K562 (cell line): ENCODE measurements around the gene LILRB3. TPM values are rescaled to one million over a fixed set of nuclear protein-coding genes. Genes with fewer than 3 reads are reported as not detected.

ENCODE experiments used
- BDP1 ChIP-seq: IDR thresholded peaks from 3 replicates; pipeline ENCODE4 v1.6.1; 2011; ENCODE audit not compliant: insufficient read length, insufficient read depth
- CC2D1A ChIP-seq: fragments of 450-650 bp; IDR thresholded peaks from 2 replicates; pipeline ENCODE4 v1.6.1; 2017; ENCODE audit warnings: mild to moderate bottlenecking
- E2F5 ChIP-seq: sonication (generic); formaldehyde crosslinking; IDR thresholded peaks from 2 replicates; pipeline ENCODE4 v1.8.0; 2022; ENCODE audit warnings: mild to moderate bottlenecking, missing genetic modification reagents
- GATAD2B ChIP-seq: fragments of 450-650 bp; IDR thresholded peaks from 2 replicates; pipeline ENCODE4 v1.6.1; 2017; ENCODE audit warnings: mild to moderate bottlenecking, borderline replicate concordance
- HEY1 ChIP-seq: fragments of 250-450 bp; sonication (Bioruptor Pico); IDR thresholded peaks from 2 replicates; pipeline ENCODE4 v1.5.0; 2020; ENCODE audit warnings: mild to moderate bottlenecking, moderate library complexity, borderline replicate concordance
- HNRNPL ChIP-seq: fragments of 200-400 bp; formaldehyde crosslinking; IDR thresholded peaks from 2 replicates; pipeline ENCODE4 v1.6.1; 2017; ENCODE audit warnings: low read depth, mild to moderate bottlenecking, low read length
- HOXB6 ChIP-seq: fragments of 250-450 bp; sonication (Bioruptor Pico); IDR thresholded peaks from 2 replicates; pipeline ENCODE4 v1.5.1; 2022; ENCODE audit warnings: mild to moderate bottlenecking, borderline replicate concordance
- MAFF ChIP-seq: IDR thresholded peaks from 2 replicates; pipeline ENCODE4 v1.6.1; 2012; ENCODE audit warnings: low read length, improper control_type of control experiment
- MEIS2 ChIP-seq: fragments of 450-650 bp; IDR thresholded peaks from 2 replicates; pipeline ENCODE4 v1.6.1; 2014; ENCODE audit warnings: mild to moderate bottlenecking; ENCODE audit not compliant: partially characterized antibody
- NR2C1 ChIP-seq, 2 experiments: fragments of 450-650 bp; IDR thresholded peaks; 2 replicates each; pipeline ENCODE4 v1.6.1; 2017; ENCODE audit warnings: mild to moderate bottlenecking in 2 of 2, antibody characterized with exemption in 1 of 2, inconsistent platforms in 1 of 2, missing compliant biosample characterization in 1 of 2, missing genetic modification characterization in 1 of 2
- NR2C2 ChIP-seq, 2 experiments: fragments of 200-800 bp in 1 of 2; sonication (Bioruptor generic) in 1 of 2; sonication (generic) in 1 of 2; formaldehyde crosslinking in 1 of 2; IDR thresholded peaks; 2 replicates each; pipeline versions ENCODE4 v1.6.1 to v1.8.0; 2016 to 2022; ENCODE audit warnings: mild to moderate bottlenecking in 1 of 2, missing compliant biosample characterization in 1 of 2, missing genetic modification characterization in 1 of 2, missing genetic modification reagents in 1 of 2
- POLR2H ChIP-seq: IDR thresholded peaks from 2 replicates; pipeline ENCODE4 v1.6.1; 2016; ENCODE audit warnings: missing genetic modification characterization, low read depth, mild to moderate bottlenecking, control low read depth, missing compliant biosample characterization, moderate library complexity
- POLR3G ChIP-seq: IDR thresholded peaks from 2 replicates; pipeline ENCODE4 v1.6.1; 2011; ENCODE audit not compliant: insufficient read length, insufficient replicate concordance; ENCODE audit errors: extremely low read depth
- RAD21 ChIP-seq, 2 experiments: fragments of 250-450 bp in 1 of 2; fragments of 450-650 bp in 1 of 2; sonication (Bioruptor Pico) in 1 of 2; formaldehyde crosslinking in 1 of 2; IDR thresholded peaks in 1 of 2; conservative IDR thresholded peaks in 1 of 2; 2 replicates each; pipeline versions ENCODE4 v1.4.0 to v1.8.0; 2020 to 2022; ENCODE audit warnings: mild to moderate bottlenecking in 2 of 2, moderate library complexity in 1 of 2
- RBFOX2 ChIP-seq: fragments of 200-400 bp; formaldehyde crosslinking; IDR thresholded peaks from 2 replicates; pipeline ENCODE4 v1.6.1; 2017; ENCODE audit warnings: low read depth, mild to moderate bottlenecking, low read length, moderate library complexity
- SIRT6 ChIP-seq: IDR thresholded peaks from one replicate; pipeline ENCODE4 v1.6.1; 2012; ENCODE audit warnings: low read depth, mild to moderate bottlenecking, control low read depth, inconsistent platforms, low read length, moderate library complexity
- SMAD4 ChIP-seq: fragments of 250-450 bp; sonication (Bioruptor Pico); conservative IDR thresholded peaks from 2 replicates; pipeline ENCODE4 v1.8.0; 2021; ENCODE audit warnings: inconsistent platforms, mild to moderate bottlenecking, moderate library complexity
- SMC3 ChIP-seq: conservative IDR thresholded peaks from 2 replicates; pipeline ENCODE4 v1.6.1; 2011; ENCODE audit warnings: low read depth, low read length, improper control_type of control experiment; ENCODE audit not compliant: insufficient read depth
- SNRNP70 ChIP-seq: fragments of 200-400 bp; formaldehyde crosslinking; optimal IDR thresholded peaks from 2 replicates; pipeline ENCODE3; 2017; ENCODE audit warnings: low read depth, low read length
- SREBF1 ChIP-seq: fragments of 150-350 bp; IDR thresholded peaks from 2 replicates; pipeline ENCODE4 v1.6.1; 2014; ENCODE audit warnings: antibody characterized with exemption, low read depth, low read length, borderline replicate concordance
- THRB ChIP-seq: fragments of 450-650 bp; formaldehyde crosslinking; conservative IDR thresholded peaks from 2 replicates; pipeline ENCODE4 v1.4.0; 2022; ENCODE audit warnings: mild to moderate bottlenecking, missing genetic modification characterization
- ZBED1 ChIP-seq: IDR thresholded peaks from 2 replicates; pipeline ENCODE4 v1.6.1; 2014
- ZNF146 ChIP-seq: IDR thresholded peaks from one replicate; pipeline ENCODE4 v1.6.1; 2018; ENCODE audit warnings: missing compliant biosample characterization; ENCODE audit not compliant: unreplicated experiment
- ZNF197 ChIP-seq: fragments of 200-800 bp; sonication (Bioruptor generic); IDR thresholded peaks from 2 replicates; pipeline ENCODE4 v1.6.1; 2016; ENCODE audit warnings: low read depth, missing genetic modification characterization, missing compliant biosample characterization
- ZNF24 ChIP-seq: fragments of 450-650 bp; IDR thresholded peaks from 2 replicates; pipeline ENCODE4 v1.6.1; 2016
- ZNF354B ChIP-seq: fragments of 250-450 bp; sonication (Bioruptor Pico); IDR thresholded peaks from 2 replicates; pipeline ENCODE4 v1.4.0; 2020
- ZNF551 ChIP-seq: fragments of 250-450 bp; sonication (Bioruptor Pico); IDR thresholded peaks from 2 replicates; pipeline ENCODE4 v1.5.0; 2021; ENCODE audit warnings: mild to moderate bottlenecking, moderate library complexity
- ZNF76 ChIP-seq: fragments of 250-450 bp; sonication (Bioruptor Pico); IDR thresholded peaks from 2 replicates; pipeline ENCODE4 v1.4.0; 2020; ENCODE audit warnings: mild to moderate bottlenecking, moderate library complexity, borderline replicate concordance
- polyA plus RNA-seq, 8 experiments: library from polyadenylated mRNA; depleted of rRNA in 4 of 8; stranded (reverse) in 5 of 8; unstranded in 3 of 8; fragments of >200 nt; fragmentation: Nextera tagmentation in 2 of 8; fragmentation: Illumina TruSeq in 1 of 8; extraction: Ambion mirVana in 2 of 8; extraction: Trizol in 1 of 8; gene quantifications; 2 replicates each; pipeline versions ENCODE4 v1.2.1 to v1.2.3, GENCODE V29; 2011 to 2014; ENCODE audit warnings: inconsistent platforms in 1 of 8, missing spikeins in 1 of 8
- total RNA-seq, 7 experiments: library from RNA; depleted of rRNA in 6 of 7; stranded (reverse); fragments of >200 nt in 6 of 7; fragmentation: Illumina TruSeq in 2 of 7; extraction: Trizol in 2 of 7; gene quantifications; 2 replicates each; pipeline versions ENCODE4 v1.2.1 to v1.2.3, GENCODE V29; 2011 to 2021; ENCODE audit warnings: low replicate concordance in 1 of 7

The LILRB3 gene
- total and polyA plus RNA-seq, 9 of the 15 experiments (the other 6 are each of a cell fraction or from before 2014, with no cell fraction given), result 0.01 to 0.09 TPM; not detected in 7

DNA sequence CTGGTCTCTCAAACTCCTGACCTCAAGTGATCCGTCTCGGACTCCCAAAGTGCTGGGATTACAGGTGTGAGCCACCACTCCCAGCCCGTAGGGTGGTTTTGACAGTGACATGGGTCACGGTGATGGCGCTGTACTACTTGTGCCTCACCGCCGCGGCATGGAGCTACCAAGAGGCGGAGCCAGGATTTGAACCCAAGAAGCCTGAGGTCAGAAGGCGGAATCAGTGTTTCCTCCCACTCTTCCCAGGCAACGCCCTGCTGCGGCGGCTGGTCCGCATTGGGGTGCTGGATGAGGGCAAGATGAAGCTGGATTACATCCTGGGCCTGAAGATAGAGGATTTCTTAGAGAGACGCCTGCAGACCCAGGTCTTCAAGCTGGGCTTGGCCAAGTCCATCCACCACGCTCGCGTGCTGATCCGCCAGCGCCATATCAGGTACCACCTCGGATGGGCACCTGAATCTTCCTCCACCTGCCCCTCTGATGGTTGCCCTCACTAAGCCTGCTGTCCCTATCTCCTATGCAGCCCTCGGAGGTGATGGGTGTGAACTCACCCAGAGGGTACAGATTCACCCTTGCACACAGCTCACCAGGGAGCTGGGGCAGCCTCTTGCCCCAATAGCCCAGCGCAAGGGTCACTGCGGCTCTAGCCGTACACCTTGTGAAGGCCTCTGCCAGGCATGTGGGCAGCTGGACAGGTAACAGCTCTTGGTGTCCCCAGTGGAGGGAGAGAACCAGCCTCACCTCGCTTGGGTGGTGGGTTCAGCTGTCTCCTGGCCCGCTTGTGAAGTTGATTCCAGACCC lies 16.6 kb downstream of the LILRB3 start (continued):
- TF ChIP-seq SMAD4 (CRISPR knock-in tag), result no peak
- no peak for TF ChIP-seq RAD21 (CRISPR knock-in tag; conservative IDR thresholded peaks at IDR 0.05 in 1 of 2, IDR thresholded peaks at IDR 0.05 in 1 of 2)
- TF ChIP-seq POLR2H, result no peak
- TF ChIP-seq CC2D1A, result no peak
- no peak for TF ChIP-seq BDP1
- TF ChIP-seq NR2C1 (IDR thresholded peaks at IDR 0.05), result no peak
- peak; percentile 17; the same call in 1 of the 2 replicates for TF ChIP-seq NR2C1 (tag; IDR thresholded peaks at IDR 0.05)
- TF ChIP-seq HOXB6 (CRISPR knock-in tag), result no peak
- TF ChIP-seq MEIS2, result no peak
- no peak for TF ChIP-seq HEY1 (CRISPR knock-in tag)
- TF ChIP-seq THRB (CRISPR knock-in tag), result no peak
- TF ChIP-seq GATAD2B, result no peak
- TF ChIP-seq NR2C2 (CRISPR knock-in tag; IDR thresholded peaks at IDR 0.05), result no peak
- TF ChIP-seq NR2C2 (tag; IDR thresholded peaks at IDR 0.05), result peak; percentile 19; the same call in 1 of the 2 replicates
- TF ChIP-seq SMC3, result no peak
- TF ChIP-seq SREBF1, result no peak
- TF ChIP-seq ZNF354B (CRISPR knock-in tag), result no peak
- TF ChIP-seq SIRT6, result no peak
- no peak for TF ChIP-seq ZNF197 (CRISPR knock-in tag)
- no peak for TF ChIP-seq MAFF
- no peak for TF ChIP-seq ZNF76 (CRISPR knock-in tag)
- no peak for TF ChIP-seq ZNF24
- no peak for TF ChIP-seq ZNF551 (CRISPR knock-in tag)
- TF ChIP-seq E2F5 (CRISPR knock-in tag), result 0 out of 2 replicates have a peak, but pooled peaks have one; percentile 39
- no peak; the same call in 1 of the 2 replicates for TF ChIP-seq ZBED1
- TF ChIP-seq ZNF146, result no peak
- TF ChIP-seq HNRNPL, result no peak
- no peak for TF ChIP-seq POLR3G
- TF ChIP-seq SNRNP70, result no peak
- TF ChIP-seq RBFOX2, result peak; percentile 70
